HL-60/S4 (cell line): Measurements from ENCODE around the gene MMP15.

Source experiments
- in situ Hi-C: fragments of 300-500 bp; cut with MboI; formaldehyde crosslinking; loops from 2 replicates; pipeline ENCODE4 v1.14.3; 2022; ENCODE audit warnings: low sequenced_read_pairs

The MMP15 gene

GRCh38 chr16:58016840-58017446 lies 8.6 kb upstream of the MMP15 start:
- in situ Hi-C loops, result loop anchor here (25.0 kb wide), 1 partner anchor 255 kb away; no protein-coding TSS in a partner anchor

- in situ Hi-C loops, result loop anchor here (25.0 kb wide), 1 partner anchor 257 kb away; no protein-coding TSS in a partner anchor
These were observed 6.8 kb upstream of the MMP15 start for GRCh38 chr16:58018803-58019202.

- in situ Hi-C loops, result loop anchor here (25.0 kb wide), 1 partner anchor 258 kb away; no protein-coding TSS in a partner anchor
These were observed 5.6 kb upstream of the MMP15 start for GRCh38 chr16:58019866-58020538.

DNA sequence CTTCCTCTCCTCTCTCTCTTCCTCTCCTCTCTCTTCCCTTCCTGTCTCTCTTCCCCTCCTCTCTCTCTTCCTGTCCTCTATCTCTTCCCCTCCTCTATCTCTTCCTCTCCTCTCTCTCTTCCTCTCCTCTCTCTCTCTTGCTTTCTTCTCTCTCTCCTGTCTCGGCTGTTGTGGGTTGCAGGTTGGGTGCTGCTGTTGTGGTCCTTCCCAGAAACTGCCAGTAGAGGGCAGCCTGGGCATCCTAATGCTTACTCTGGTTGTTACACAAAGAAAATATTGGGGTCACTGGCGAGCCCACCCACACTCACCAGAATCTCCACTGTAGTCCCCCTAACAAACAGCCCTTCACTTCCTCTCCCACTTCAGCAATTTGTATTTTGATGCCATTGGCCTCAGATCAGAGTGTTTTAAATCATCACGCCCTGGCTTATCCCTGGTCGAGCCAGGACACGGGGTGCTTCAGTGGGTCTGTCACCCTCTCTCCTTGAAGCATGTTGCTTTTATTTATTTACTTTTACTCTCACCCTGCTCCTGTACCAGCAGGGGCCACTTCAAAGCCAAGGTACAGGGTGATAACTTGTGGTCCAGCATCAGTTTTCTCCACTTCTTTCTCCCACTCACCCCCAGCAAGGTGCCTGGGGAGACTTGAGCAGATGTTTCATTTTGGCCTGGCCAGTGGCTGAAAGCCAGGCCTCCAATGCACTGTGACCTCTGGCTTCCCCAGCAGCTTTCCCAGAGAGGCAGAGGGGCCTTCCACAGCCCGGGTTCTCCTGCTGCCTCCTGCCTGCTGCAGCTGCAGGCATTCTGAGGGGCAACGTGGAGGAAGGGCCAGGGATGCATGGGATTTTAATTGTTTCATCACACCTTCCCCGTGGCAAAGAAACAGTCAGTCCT lies 4.7 kb upstream of the MMP15 start:
- in situ Hi-C loops, result loop anchor here (25.0 kb wide), 1 partner anchor 259 kb away; no protein-coding TSS in a partner anchor

DNA sequence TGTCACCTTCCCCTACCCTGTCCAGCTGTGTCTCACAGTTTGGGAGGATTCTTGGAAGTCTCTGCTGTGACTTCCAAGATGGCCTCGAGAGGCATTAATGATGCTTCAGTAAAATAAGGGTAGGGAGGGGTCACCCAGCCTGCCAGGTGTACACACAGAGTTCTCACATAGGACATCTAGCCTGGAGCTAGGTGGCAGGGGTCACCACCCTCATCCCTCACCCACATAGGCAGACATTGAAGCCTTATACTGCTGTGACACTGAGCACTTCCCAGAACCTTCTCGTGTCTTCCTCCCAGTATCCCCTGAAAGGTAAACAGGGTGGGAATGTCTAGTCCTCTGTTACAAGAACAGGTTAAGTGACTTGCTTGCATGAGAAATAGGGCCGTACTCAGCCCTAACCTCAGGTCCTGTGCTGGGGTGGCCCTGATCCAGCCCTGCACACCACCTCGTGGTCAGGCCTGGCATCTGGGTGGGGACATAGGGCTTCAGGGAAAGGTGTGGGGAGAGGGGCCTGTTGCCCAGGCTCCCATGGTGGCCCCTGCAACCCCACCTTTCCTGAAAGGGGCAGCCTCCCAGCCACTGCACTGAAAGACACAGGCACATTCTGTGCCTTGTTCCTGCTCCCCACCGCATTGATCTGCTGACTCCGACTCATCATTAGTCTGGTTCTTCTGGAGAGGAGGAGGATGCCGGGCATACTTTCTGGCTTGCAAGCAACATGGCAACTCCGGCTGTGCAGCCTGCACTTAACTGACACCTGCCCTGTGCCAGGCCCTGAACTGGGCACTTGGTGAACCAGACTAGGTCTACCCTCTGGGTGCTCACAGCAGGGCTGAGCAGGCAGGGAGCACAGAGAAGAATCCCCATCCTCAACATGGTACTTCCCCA lies 3.6 kb upstream of the MMP15 start:
- in situ Hi-C loops, result loop anchor here (25.0 kb wide), 1 partner anchor 260 kb away; no protein-coding TSS in a partner anchor

DNA sequence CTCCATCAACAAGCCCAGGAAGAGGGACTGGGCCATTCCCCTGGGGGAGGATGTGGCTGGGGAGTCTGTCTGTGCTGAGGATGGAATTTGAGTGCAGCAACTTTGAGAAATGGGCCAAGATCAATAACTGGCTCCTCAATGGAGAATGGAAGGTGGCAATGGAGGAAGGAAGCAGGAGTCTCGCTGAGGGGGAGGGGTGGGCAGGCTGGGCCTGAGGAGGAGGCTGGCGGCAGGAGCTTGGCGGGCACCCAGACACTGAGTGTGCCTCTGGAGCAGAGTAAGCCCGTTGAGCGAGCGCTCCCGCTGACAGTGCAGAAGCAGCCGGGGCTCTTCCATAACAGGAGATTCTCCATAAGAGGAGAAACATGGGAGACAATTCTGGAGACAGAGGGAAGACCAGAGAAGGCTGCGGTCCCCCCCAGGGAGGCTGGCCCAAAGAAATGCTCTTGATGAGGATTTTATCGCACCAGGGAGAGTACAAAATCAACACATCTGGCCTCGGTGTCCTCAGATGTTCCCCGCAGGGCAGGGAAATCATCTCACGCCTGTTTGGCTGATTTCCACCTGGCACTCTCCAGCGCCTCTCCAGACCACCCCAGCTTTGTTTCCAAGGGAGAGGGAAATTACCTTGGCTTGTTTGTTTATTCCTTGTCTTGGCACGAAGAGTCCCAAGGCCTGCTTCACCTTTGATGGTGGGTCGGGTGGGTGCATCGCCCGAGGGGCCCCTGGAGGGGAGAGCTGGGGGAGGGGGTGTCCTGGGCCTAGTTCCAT lies 2.8 kb upstream of the MMP15 start:
- in situ Hi-C loops, result loop anchor here (25.0 kb wide), 1 partner anchor 260 kb away; no protein-coding TSS in a partner anchor

- in situ Hi-C loops, result loop anchor here (25.0 kb wide), 1 partner anchor 262 kb away; no protein-coding TSS in a partner anchor
These were observed 836 bp upstream of the MMP15 start for GRCh38 chr16:58024486-58025350.

DNA sequence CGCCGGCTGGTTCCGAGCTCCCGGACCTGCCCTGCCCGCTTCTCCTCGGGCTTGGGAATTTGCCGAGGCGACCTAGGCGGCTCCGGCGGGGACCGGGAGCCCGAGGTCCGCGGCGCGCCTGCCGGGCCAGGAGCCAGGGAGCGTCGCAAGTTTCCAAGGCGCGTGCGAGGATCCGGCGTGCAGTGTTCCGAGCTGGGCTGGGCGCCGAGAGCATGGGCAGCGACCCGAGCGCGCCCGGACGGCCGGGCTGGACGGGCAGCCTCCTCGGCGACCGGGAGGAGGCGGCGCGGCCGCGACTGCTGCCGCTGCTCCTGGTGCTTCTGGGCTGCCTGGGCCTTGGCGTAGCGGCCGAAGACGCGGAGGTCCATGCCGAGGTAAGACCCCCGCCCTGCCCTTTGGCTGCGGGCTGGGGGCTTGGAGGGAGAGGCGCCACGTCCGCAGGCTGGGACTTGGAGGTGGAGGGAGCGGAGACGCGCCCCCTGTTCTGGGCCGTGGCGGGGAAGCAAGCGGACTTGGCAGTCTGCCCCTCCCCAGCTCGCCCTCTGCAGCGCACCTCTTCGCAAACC lies 668 bp downstream of the MMP15 start:
- in situ Hi-C loops, result no loop called here

DNA sequence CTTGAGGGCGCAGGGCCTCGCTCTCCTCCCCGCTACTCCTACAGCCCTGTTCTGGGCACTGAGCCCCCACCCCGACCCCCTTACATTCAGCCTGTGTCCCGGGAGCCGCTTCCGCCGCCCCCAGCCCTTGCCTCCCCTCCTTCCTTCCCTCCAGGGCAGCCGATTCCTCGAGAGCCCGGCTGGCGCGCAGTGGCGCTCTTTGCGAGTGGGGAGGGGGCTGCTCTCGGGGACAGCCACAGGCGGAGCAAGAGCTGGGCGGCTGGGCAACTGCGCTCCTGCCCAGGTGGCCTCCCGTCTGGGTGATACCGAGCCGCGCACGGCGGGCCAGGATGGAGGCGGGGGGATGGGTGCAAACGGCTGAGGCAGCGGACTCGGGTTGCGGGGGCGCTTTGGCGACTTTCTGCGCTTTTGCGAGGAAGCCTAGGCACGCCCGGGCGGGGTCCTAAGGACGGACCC lies 1.2 kb downstream of the MMP15 start:
- in situ Hi-C loops, result no loop called here

- in situ Hi-C loops, result no loop called here
These were observed 1.8 kb downstream of the MMP15 start for GRCh38 chr16:58027161-58027915.

- in situ Hi-C loops, result no loop called here
These were observed 2.4 kb downstream of the MMP15 start for GRCh38 chr16:58027916-58028455.

DNA sequence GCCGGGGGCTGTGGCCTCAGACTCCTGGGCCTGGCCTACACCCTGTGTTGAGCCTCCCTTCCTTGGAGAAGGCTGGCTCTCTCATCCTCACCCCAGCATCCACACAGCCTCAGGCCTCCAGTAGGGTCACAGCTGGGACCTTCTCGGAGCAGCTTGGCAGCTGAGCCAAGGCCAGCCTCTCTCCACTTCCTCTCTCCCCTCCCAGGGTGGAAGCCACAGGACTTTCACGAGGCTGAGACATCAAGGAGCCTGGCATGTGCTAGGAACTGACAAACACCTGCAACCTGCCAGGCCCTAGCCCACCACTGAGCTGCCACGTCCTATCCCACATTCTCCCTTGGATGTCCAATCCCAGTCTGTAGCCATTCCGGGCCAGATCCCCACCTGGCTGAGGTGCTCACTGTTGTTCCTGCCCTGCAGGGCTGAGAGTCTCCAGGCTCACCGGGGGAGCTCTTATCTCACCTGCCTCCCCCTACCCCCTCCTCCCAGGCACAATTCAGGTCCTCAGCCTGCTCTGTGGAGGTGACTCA lies 3.1 kb downstream of the MMP15 start:
- in situ Hi-C loops, result no loop called here

GRCh38 chr16:58029410-58029809 lies 3.9 kb downstream of the MMP15 start:
- in situ Hi-C loops, result no loop called here

DNA sequence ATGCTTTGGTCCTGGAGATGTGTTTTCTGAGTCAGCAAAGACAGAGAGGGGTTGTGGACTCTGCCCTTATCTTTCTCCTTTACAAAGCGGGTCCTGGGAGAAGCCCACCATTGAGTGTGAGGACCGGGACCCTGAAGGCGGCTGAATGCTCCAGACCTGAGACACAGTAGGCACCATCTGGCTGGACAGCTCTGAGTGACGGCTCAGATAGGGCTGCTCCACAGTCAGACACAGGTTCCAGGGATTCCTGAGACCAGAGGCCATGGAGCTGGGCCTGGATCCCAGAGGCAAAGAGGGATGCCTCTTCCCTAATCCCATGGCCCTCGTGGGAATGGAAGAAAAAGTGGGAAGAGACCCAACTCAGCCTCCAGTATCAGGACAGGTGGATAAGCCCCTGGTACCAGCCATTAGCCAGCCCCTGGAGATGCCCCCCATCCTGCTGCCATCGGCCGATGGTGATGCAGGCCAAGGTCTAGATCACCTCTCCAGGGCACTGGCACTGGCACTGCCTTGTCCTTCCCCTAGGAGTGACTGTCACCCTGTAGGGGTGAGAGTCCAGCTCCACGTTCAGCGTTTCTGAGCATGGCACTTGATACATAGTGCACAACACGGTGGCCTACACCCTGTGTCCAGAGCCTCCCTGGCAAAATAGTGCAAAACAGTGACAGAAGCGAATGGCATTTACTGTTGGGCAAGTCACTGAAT lies 4.7 kb downstream of the MMP15 start:
- in situ Hi-C loops, result no loop called here

GRCh38 chr16:58031016-58031800 lies 5.7 kb downstream of the MMP15 start:
- in situ Hi-C loops, result no loop called here
